Measurements from ENCODE around the gene CSF2RB.

- TF ChIP-seq, protein P1, sequence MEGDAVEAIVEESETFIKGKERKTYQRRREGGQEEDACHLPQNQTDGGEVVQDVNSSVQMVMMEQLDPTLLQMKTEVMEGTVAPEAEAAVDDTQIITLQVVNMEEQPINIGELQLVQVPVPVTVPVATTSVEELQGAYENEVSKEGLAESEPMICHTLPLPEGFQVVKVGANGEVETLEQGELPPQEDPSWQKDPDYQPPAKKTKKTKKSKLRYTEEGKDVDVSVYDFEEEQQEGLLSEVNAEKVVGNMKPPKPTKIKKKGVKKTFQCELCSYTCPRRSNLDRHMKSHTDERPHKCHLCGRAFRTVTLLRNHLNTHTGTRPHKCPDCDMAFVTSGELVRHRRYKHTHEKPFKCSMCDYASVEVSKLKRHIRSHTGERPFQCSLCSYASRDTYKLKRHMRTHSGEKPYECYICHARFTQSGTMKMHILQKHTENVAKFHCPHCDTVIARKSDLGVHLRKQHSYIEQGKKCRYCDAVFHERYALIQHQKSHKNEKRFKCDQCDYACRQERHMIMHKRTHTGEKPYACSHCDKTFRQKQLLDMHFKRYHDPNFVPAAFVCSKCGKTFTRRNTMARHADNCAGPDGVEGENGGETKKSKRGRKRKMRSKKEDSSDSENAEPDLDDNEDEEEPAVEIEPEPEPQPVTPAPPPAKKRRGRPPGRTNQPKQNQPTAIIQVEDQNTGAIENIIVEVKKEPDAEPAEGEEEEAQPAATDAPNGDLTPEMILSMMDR (IDR thresholded peaks at IDR 0.05) = no peak
- no peak for TF ChIP-seq EP300 (IDR thresholded peaks at IDR 0.05)
- no peak for TF ChIP-seq POLR2A (IDR thresholded peaks at IDR 0.05)
Measured at GRCh38 chr22:36936362-36937116, 23.1 kb downstream of the CSF2RB start.

Data from suprapubic skin (tissue), 3 donors.